GM12878 (cell line): ENCODE measurements around the gene KCNJ16. TPM values are rescaled to one million over a fixed set of nuclear protein-coding genes. Genes with fewer than 3 reads are reported as not detected.

Source experiments
- ATAC-seq: fragments of 200-7000 bp; cut with Tn5 transposase; 3 replicates; pipeline ENCODE4 v1.9.1; 2020; ENCODE audit warnings: mild to moderate bottlenecking, moderate library complexity
- BruUV-seq: library from RNA; stranded (reverse); fragments of 400-500 nt; replicated peaks from 2 replicates; lab custom pipeline; 2021; lab: Mats Ljungman, UMichigan
- CTCF ChIA-PET: fragments of 300-600 bp; sonication (Branson Sonifier 250); formaldehyde crosslinking; extraction: SDS; loops from one replicate; lab custom pipeline; 2021; ENCODE audit warnings: inconsistent platforms; lab: Yijun Ruan, JAX
- POLR2A ChIA-PET: fragments of 350-600 bp; formaldehyde crosslinking; extraction: SDS; loops from one replicate; lab custom pipeline; 2021; ENCODE audit warnings: inconsistent platforms; lab: Charles Lee
- RAD21 ChIA-PET: fragments of 300-600 bp; sonication (Branson Sonifier 250); formaldehyde crosslinking; loops from one replicate; lab custom pipeline; 2023; ENCODE audit warnings: antibody characterized with exemption; ENCODE audit not compliant: unreplicated experiment; lab: Charles Lee
- SMC1A ChIA-PET: fragments of 300-600 bp; sonication (Branson Sonifier 250); formaldehyde crosslinking; loops from one replicate; lab custom pipeline; 2023; ENCODE audit not compliant: unreplicated experiment, uncharacterized antibody; lab: Charles Lee
- DNase-seq: peaks from one replicate; pipeline ENCODE4 v3.0.0-alpha.2; 2011; ENCODE audit warnings: low read depth, low spot score
- FAIRE-seq: peaks from 3 replicates; lab custom pipeline; 2011; peaks lifted over from hg19 to GRCh38; lab: Jason Lieb, UNC
- H2AFZ ChIP-seq: 2 replicates; pipeline ENCODE4 v1.6.0; 2011; ENCODE audit warnings: low read depth, low read length, control low read depth; ENCODE audit not compliant: control insufficient read depth
- H3K27ac ChIP-seq: 2 replicates; pipeline ENCODE4 v1.5.1; 2011; ENCODE audit warnings: control low read depth; ENCODE audit not compliant: control insufficient read depth, insufficient read depth
- H3K27me3 ChIP-seq, 2 experiments: replicated peaks in 1 of 2; 2 replicates each; pipeline versions ENCODE4 v1.6.0 to v1.6.1; 2011; ENCODE audit warnings: low read length in 1 of 2; ENCODE audit not compliant: control insufficient read depth in 2 of 2, insufficient read depth in 2 of 2
- H3K36me3 ChIP-seq, 2 experiments: 2 replicates each; pipeline ENCODE4 v1.5.1; 2011; ENCODE audit warnings: low read length in 1 of 2; ENCODE audit not compliant: control insufficient read depth in 2 of 2, insufficient read depth in 2 of 2
- H3K4me1 ChIP-seq: 2 replicates; pipeline ENCODE4 v1.6.1; 2011; ENCODE audit warnings: mild to moderate bottlenecking, low read length, moderate library complexity, mixed read lengths; ENCODE audit not compliant: control insufficient read depth, insufficient read depth
- H3K4me2 ChIP-seq: 2 replicates; pipeline ENCODE4 v1.6.0; 2011; ENCODE audit warnings: control low read depth; ENCODE audit not compliant: control insufficient read depth, insufficient read depth
- H3K4me3 ChIP-seq: fragments of 200-600 bp; sonication (generic); 2 replicates; pipeline ENCODE4 v1.5.1; 2016
- H3K79me2 ChIP-seq: 2 replicates; pipeline ENCODE4 v1.6.0; 2011; ENCODE audit warnings: low read length; ENCODE audit not compliant: control insufficient read depth, insufficient read depth
- H3K9ac ChIP-seq: 2 replicates; pipeline ENCODE4 v1.8.0; 2011; ENCODE audit warnings: low read length, control low read depth, mixed read lengths; ENCODE audit not compliant: control insufficient read depth, insufficient read depth
- H3K9me3 ChIP-seq: replicated peaks from 3 replicates; pipeline ENCODE4 v1.5.1; 2011; ENCODE audit warnings: mild to moderate bottlenecking, low read length; ENCODE audit not compliant: control insufficient read depth, insufficient read depth
- H4K20me1 ChIP-seq: 2 replicates; pipeline ENCODE4 v1.6.0; 2011; ENCODE audit not compliant: control insufficient read depth, insufficient read depth
- CBX3 ChIP-seq: fragments of 200-600 bp; sonication (generic); IDR thresholded peaks from 2 replicates; pipeline ENCODE4 v1.6.1; 2016; ENCODE audit warnings: low read depth, borderline replicate concordance
- GABPA ChIP-seq: IDR thresholded peaks from 2 replicates; pipeline ENCODE4 v1.6.1; 2014; ENCODE audit warnings: antibody characterized with exemption, low read depth, mild to moderate bottlenecking, inconsistent platforms
- IRF5 ChIP-seq: fragments of 450-650 bp; IDR thresholded peaks from 2 replicates; pipeline ENCODE4 v1.6.1; 2017; ENCODE audit warnings: borderline replicate concordance
- KAT2A ChIP-seq: conservative IDR thresholded peaks from 2 replicates; pipeline ENCODE4 v1.6.1; 2011; ENCODE audit warnings: low read depth, low read length; ENCODE audit not compliant: control insufficient read depth
- PBX3 ChIP-seq: IDR thresholded peaks from 2 replicates; pipeline ENCODE4 v1.6.1; 2011; ENCODE audit warnings: mild to moderate bottlenecking, low read depth, low read length, moderate library complexity; ENCODE audit not compliant: insufficient replicate concordance
- SREBF2 ChIP-seq: IDR thresholded peaks from 2 replicates; pipeline ENCODE4 v1.6.1; 2012; ENCODE audit warnings: mild to moderate bottlenecking, low read length
- STAT1 ChIP-seq: fragments of 450-650 bp; conservative IDR thresholded peaks from 2 replicates; pipeline ENCODE4 v1.6.1; 2014; ENCODE audit warnings: antibody characterized with exemption, mild to moderate bottlenecking
- TAF1 ChIP-seq: IDR thresholded peaks from 2 replicates; pipeline ENCODE4 v1.6.1; 2011; ENCODE audit warnings: mild to moderate bottlenecking, low read depth, low read length, borderline replicate concordance
- USF1 ChIP-seq: IDR thresholded peaks from 2 replicates; pipeline ENCODE4 v1.6.1; 2011; ENCODE audit warnings: borderline replicate concordance, low read depth, mild to moderate bottlenecking, moderate library complexity, mixed read lengths, low read length; ENCODE audit not compliant: insufficient read depth; ENCODE audit errors: extremely low read length
- WGBS: methylation state at CpG from one replicate; pipeline ENCODE4 v1.1.6; 2016; ENCODE audit warnings: low lambda C conversion rate; ENCODE audit not compliant: insufficient replicate concordance, insufficient coverage; ENCODE audit errors: missing lambda C conversion rate; 5-methylcytosine and 5-hydroxymethylcytosine counted together
- in situ Hi-C: fragments of 300-500 bp; cut with MboI; formaldehyde crosslinking; loops from 9 replicates; pipeline ENCODE4 v1.14.3; 2018; ENCODE audit warnings: mixed read lengths
- intact Hi-C: fragments of 100-400 bp; cut with micrococcal nuclease; formaldehyde crosslinking; loops from one replicate; pipeline ENCODE4 v1.14.2; 2022; ENCODE audit not compliant: unreplicated experiment
- polyA plus RNA-seq, 11 experiments: library from polyadenylated mRNA; depleted of rRNA in 4 of 11; unstranded in 6 of 11; stranded (reverse) in 5 of 11; fragments of >200 nt; fragmentation: Nextera tagmentation in 4 of 11; fragmentation: Illumina TruSeq in 1 of 11; extraction: Ambion mirVana in 4 of 11; extraction: Trizol in 1 of 11; gene quantifications; 1 replicate in 1 of 11; 2 replicates in 10 of 11; pipeline versions ENCODE4 v1.2.1 to v1.2.3, GENCODE V29; 2011 to 2016; ENCODE audit warnings: inconsistent platforms in 2 of 11, missing spikeins in 2 of 11, low read depth in 1 of 11
- total RNA-seq, 4 experiments: library from RNA; depleted of rRNA in 3 of 4; stranded (reverse); fragments of >200 nt in 3 of 4; fragmentation: Illumina TruSeq in 1 of 4; extraction: Trizol in 1 of 4; gene quantifications; 2 replicates each; pipeline versions ENCODE4 v1.2.1 to v1.2.3, GENCODE V29; 2013 to 2021

The KCNJ16 gene
- total and polyA plus RNA-seq, 10 of the 15 experiments (the other 5 are each of a cell fraction or from before 2014, with no cell fraction given) = 0.08 to 0.24 (median 0.20) TPM; not detected in 7

GRCh38 chr17:70107441-70107840, 32.4 kb downstream of the KCNJ16 start (continued):
- TF ChIP-seq PBX3 (no peak), GABPA (no peak), KAT2A (no peak), CBX3 (no peak), IRF5 (no peak), TAF1 (no peak)

GRCh38 chr17:70107904-70108565, 33.0 kb downstream of the KCNJ16 start:
- no TSS peak for BruUV-seq
- no peaks in the 10 kb centered on the region for H3K79me2 ChIP-seq
- CTCF ChIA-PET = no interaction called here
- H3K27me3 ChIP-seq = no peaks in the 10 kb centered on the region
- DNase-seq = no peak
- H3K4me2 ChIP-seq = no peak overlapping the region
- TF ChIP-seq USF1 (no peak), SREBF2 (no peak), STAT1 (no peak)
- TF ChIP-seq, all 136 proteins: peak for 0
- no peak overlapping the region for H3K9ac ChIP-seq
- no peak for FAIRE-seq
- POLR2A ChIA-PET = no interaction called here
- H3K4me3 ChIP-seq = no peak overlapping the region
- no peaks in the 10 kb centered on the region for H3K9me3 ChIP-seq
- no peaks in the 10 kb centered on the region for H3K4me1 ChIP-seq
- H2AFZ ChIP-seq = no peak overlapping the region
- WGBS = 18% methylated on average over 6 of the region's 6 CpGs
- no peaks in the 10 kb centered on the region for H4K20me1 ChIP-seq
- in situ Hi-C loops (no loop called here), intact Hi-C loops (no loop called here)
- RAD21 ChIA-PET = no interaction called here
- SMC1A ChIA-PET = interaction anchor here (0.7 to 1.7 kb wide), 2 partner anchors 9 to 444 kb away, joined by 3 to 4 read pairs; no protein-coding TSS in a partner anchor
- no peak overlapping the region for H3K27ac ChIP-seq
- no peaks in the 10 kb centered on the region for H3K36me3 ChIP-seq
- ATAC-seq = no peak
